Peyer's patch (tissue), 4 donors: ENCODE measurements around the gene BLMH. TPM values are rescaled to one million over a fixed set of nuclear protein-coding genes. Genes with fewer than 3 reads are reported as not detected.

Experiments used
- DNase-seq, 3 donors: peaks; one replicate each; pipeline ENCODE4 v3.0.0-alpha.2; 2017 to 2019
- H3K27ac ChIP-seq, 4 donors: fragments of 200-600 bp; sonication (generic); one replicate each; pipeline ENCODE4 v1.5.1; 2016 to 2019
- H3K27me3 ChIP-seq, 2 donors: fragments of 200-600 bp; sonication (generic); one replicate each; pipeline ENCODE4 v1.5.1; 2019
- H3K36me3 ChIP-seq, 3 donors: fragments of 200-600 bp; sonication (generic); one replicate each; pipeline ENCODE4 v1.5.1; 2016 to 2019
- H3K4me1 ChIP-seq, 4 donors: fragments of 200-600 bp; sonication (generic); one replicate each; pipeline ENCODE4 v1.5.1; 2016 to 2019
- H3K4me3 ChIP-seq, 4 donors: fragments of 200-600 bp; sonication (generic); 1 replicate in 3 of 4; 2 replicates in 1 of 4; pipeline ENCODE4 v1.5.1; 2016 to 2019; ENCODE audit warnings: mild to moderate bottlenecking in 1 of 4
- H3K9me3 ChIP-seq, 4 donors: fragments of 200-600 bp; sonication (generic); one replicate each; pipeline ENCODE4 v1.5.1; 2016 to 2019; ENCODE audit warnings: mild to moderate bottlenecking in 1 of 4
- POLR2A ChIP-seq, 2 donors: fragments of 450-650 bp; IDR thresholded peaks; one replicate each; pipeline ENCODE4 v1.5.1; 2017; ENCODE audit warnings: antibody characterized with exemption in 2 of 2, mild to moderate bottlenecking in 2 of 2, moderate library complexity in 2 of 2
- total RNA-seq, 4 donors: library from RNA; depleted of rRNA; stranded (reverse); fragments of >200 nt; gene quantifications; one replicate each; pipeline ENCODE4 v1.1.0, GENCODE V29; 2016
- TF ChIP-seq, protein P1 (sequence below), 6 experiments: fragments of 450-650 bp in 4 of 6; fragments of 200-600 bp in 2 of 6; sonication (generic) in 1 of 6; IDR thresholded peaks; one replicate each; pipeline ENCODE4 v1.5.1; 2017 to 2019; ENCODE audit warnings: antibody characterized with exemption in 6 of 6, mild to moderate bottlenecking in 3 of 6, moderate library complexity in 1 of 6

The BLMH gene
- total RNA-seq, 4 donors from 2014 or later = 19.4 to 49.5 (median 31.3) TPM

- H3K4me3 ChIP-seq = no peak overlapping the region
- no peaks in the 10 kb centered on the region for H3K36me3 ChIP-seq
- DNase-seq = no peak
- H3K27me3 ChIP-seq = no peaks in the 10 kb centered on the region
- H3K4me1 ChIP-seq = peaks cover 0 to 3% (median 0%) of the 10 kb centered on the region in 4 donors
- no peaks in the 10 kb centered on the region for H3K9me3 ChIP-seq
- TF ChIP-seq, protein P1, sequence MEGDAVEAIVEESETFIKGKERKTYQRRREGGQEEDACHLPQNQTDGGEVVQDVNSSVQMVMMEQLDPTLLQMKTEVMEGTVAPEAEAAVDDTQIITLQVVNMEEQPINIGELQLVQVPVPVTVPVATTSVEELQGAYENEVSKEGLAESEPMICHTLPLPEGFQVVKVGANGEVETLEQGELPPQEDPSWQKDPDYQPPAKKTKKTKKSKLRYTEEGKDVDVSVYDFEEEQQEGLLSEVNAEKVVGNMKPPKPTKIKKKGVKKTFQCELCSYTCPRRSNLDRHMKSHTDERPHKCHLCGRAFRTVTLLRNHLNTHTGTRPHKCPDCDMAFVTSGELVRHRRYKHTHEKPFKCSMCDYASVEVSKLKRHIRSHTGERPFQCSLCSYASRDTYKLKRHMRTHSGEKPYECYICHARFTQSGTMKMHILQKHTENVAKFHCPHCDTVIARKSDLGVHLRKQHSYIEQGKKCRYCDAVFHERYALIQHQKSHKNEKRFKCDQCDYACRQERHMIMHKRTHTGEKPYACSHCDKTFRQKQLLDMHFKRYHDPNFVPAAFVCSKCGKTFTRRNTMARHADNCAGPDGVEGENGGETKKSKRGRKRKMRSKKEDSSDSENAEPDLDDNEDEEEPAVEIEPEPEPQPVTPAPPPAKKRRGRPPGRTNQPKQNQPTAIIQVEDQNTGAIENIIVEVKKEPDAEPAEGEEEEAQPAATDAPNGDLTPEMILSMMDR (IDR thresholded peaks at IDR 0.05) = no peak
- no peak for TF ChIP-seq POLR2A (IDR thresholded peaks at IDR 0.05)
- no peak overlapping the region for H3K27ac ChIP-seq
Measured at GRCh38 chr17:30302241-30302640, 10.5 kb upstream of the BLMH start.

DNA sequence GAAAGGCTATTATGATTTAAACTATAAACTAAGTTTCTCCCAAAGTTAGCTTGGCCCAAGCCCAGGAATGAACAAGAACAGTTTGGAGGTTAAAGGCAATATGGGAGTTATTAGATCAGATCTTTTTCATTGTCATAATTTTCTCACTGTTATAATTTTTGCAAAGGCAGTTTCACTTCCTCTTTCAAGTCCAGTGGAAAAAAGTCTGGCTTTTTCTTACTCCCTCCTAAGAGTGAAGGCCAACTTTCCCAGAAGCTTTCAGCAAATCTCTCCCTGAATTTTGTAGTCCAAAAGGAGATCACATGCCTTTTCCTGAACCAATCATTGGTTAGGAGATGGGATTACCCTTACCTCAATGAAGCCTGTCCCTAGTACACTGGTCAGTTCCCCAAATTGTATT, 9.1 kb upstream of the BLMH start:
- Histone ChIP-seq H3K4me3 (no peak overlapping the region), H3K9me3 (no peaks in the 10 kb centered on the region), H3K36me3 (no peaks in the 10 kb centered on the region), H3K4me1 (no peaks in the 10 kb centered on the region), H3K27me3 (no peaks in the 10 kb centered on the region), H3K27ac (no peak overlapping the region)
- DNase-seq = no peak
- TF ChIP-seq, protein P1 (IDR thresholded peaks at IDR 0.05) = no peak
- no peak for TF ChIP-seq POLR2A (IDR thresholded peaks at IDR 0.05)

DNA sequence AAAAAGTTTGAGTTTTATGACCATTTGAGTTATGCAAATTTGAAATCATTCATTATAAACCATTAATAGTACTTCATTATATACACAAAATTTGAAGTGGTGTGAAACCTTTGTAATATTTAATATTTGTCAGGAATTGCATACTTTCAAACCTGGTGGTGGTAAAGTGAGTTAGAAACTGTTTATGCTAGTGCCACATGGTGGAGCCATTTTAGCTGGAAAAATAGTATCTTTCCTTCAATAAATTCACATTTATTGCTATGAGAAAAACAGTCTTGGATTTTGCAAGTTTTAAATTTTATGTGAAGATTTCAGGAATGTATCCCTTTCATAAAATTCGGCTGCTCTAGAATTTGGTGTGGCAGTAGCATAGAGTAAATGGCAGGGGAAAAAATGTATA, 7.3 kb upstream of the BLMH start:
- no peak for DNase-seq
- TF ChIP-seq POLR2A (IDR thresholded peaks at IDR 0.05) = no peak
- TF ChIP-seq, protein P1 (IDR thresholded peaks at IDR 0.05) = peak in 3 of 6 experiments; percentile 52 to 65 (median 54)
- no peaks in the 10 kb centered on the region for H3K4me1 ChIP-seq
- no peaks in the 10 kb centered on the region for H3K27me3 ChIP-seq
- no peaks in the 10 kb centered on the region for H3K9me3 ChIP-seq
- no peaks in the 10 kb centered on the region for H3K36me3 ChIP-seq
- H3K4me3 ChIP-seq = no peak overlapping the region
- no peak overlapping the region for H3K27ac ChIP-seq

DNA sequence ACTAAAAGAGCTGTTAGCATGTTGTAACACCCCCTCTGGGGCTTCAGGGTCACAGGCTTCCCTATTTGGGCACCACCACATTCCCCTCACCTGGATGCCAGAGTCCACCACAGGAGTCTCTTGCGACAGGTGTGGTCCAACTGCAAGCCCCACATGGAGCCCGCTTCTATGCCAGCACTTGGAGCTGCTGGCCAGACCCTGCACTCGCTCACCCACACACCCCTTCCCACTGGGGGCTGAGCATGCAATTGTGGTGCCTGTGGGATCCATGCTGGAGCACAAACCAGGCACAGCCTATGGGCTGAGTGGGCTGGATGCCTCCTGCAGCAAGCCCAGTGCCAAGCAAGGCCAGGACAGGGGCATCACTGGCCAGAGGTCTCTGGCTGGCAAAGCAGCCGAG, 6.0 kb upstream of the BLMH start:
- TF ChIP-seq, protein P1 (IDR thresholded peaks at IDR 0.05) = no peak
- TF ChIP-seq POLR2A (IDR thresholded peaks at IDR 0.05) = no peak
- Histone ChIP-seq H3K27me3 (no peaks in the 10 kb centered on the region), H3K4me3 (no peak overlapping the region), H3K4me1 (no peaks in the 10 kb centered on the region), H3K9me3 (no peaks in the 10 kb centered on the region), H3K36me3 (no peaks in the 10 kb centered on the region), H3K27ac (no peak overlapping the region)
- no peak for DNase-seq

DNA sequence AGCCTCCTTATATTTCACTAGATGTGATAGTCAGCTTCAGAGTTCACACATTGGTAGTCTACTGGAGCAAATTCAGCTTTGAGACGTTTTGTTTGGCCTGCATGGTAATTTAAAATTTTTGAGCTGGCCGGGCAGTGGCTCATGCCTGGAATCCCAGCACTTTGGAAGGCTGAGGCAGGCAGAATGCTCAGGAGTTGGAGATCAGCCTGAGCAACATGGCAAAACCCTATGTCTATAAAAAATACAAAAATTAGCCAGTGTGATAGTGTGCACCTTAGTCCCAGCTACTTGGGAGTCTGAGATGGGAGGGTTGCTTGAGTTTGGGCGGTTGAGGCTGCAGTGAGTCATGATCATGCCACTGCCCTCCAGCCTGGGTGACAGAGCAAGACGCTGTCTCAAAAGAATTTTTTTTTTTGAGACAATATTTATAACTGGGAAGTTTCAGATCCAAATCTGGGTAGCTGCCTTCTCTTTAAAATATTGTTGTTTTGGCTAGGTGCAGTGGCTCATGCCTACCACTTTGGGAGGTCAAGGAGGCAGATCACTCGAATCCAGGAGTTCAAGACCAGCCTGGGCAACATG, 4.8 kb upstream of the BLMH start:
- Histone ChIP-seq H3K36me3 (no peaks in the 10 kb centered on the region), H3K9me3 (no peaks in the 10 kb centered on the region), H3K4me1 (no peaks in the 10 kb centered on the region), H3K4me3 (no peak overlapping the region), H3K27ac (no peak overlapping the region), H3K27me3 (no peaks in the 10 kb centered on the region)
- TF ChIP-seq POLR2A (IDR thresholded peaks at IDR 0.05) = no peak
- TF ChIP-seq, protein P1 (IDR thresholded peaks at IDR 0.05) = no peak
- DNase-seq = no peak
